Spleen (tissue), 7 donors: Measurements from ENCODE around the gene DNAJA2.

Source experiments
- CTCF ChIP-seq, 11 experiments: fragments of 200-600 bp in 7 of 11; fragments of 450-650 bp in 4 of 11; sonication (generic) in 4 of 11; IDR thresholded peaks in 8 of 11; conservative IDR thresholded peaks in 3 of 11; 1 replicate in 7 of 11; 2 replicates in 4 of 11; pipeline versions ENCODE4 v1.4.0 to v1.8.0; 2016 to 2021; ENCODE audit warnings: antibody characterized with exemption in 11 of 11, inconsistent platforms in 4 of 11, mild to moderate bottlenecking in 1 of 11
- POLR2A ChIP-seq, 3 donors: fragments of 450-650 bp; IDR thresholded peaks; one replicate each; pipeline ENCODE4 v1.5.1; 2017; ENCODE audit warnings: antibody characterized with exemption in 3 of 3, mild to moderate bottlenecking in 1 of 3
- donor health status: DM: no; HTN: no; CAD: no; lungs with moderate emphysema.
- donor health status: DM: no; HTN: no; CAD: no.
- donor health status: DM: no; HTN: no; CAD: no.

- TF ChIP-seq CTCF (IDR thresholded peaks at IDR 0.05 in 8 of 11, conservative IDR thresholded peaks at IDR 0.05 in 3 of 11) (no peak), POLR2A (IDR thresholded peaks at IDR 0.05) (no peak)
These were observed 52.9 kb downstream of the DNAJA2 start for GRCh38 chr16:46920402-46921068.
